Choroid plexus epithelial cell (primary cell): Measurements from ENCODE around the gene CASP2.
"Not testable (repeated sequence)": the region's sequence is repeated elsewhere in the genome, so short reads cannot be mapped to it uniquely, and the experiment has no call there.

Experiments
- DNase-seq: peaks from one replicate; pipeline ENCODE4 v3.0.0-alpha.2; 2010; ENCODE audit warnings: low read depth
- H3K4me3 ChIP-seq: 2 replicates; pipeline ENCODE4 v1.5.1; 2011; ENCODE audit warnings: low read depth, mild to moderate bottlenecking, control low read depth, low read length, moderate library complexity
- TF ChIP-seq, protein P1 (sequence below): conservative IDR thresholded peaks from 2 replicates; pipeline ENCODE4 v1.5.1; 2011; ENCODE audit warnings: low read depth, mild to moderate bottlenecking, control low read depth, inconsistent platforms, low read length, moderate library complexity

Gene CASP2

DNA sequence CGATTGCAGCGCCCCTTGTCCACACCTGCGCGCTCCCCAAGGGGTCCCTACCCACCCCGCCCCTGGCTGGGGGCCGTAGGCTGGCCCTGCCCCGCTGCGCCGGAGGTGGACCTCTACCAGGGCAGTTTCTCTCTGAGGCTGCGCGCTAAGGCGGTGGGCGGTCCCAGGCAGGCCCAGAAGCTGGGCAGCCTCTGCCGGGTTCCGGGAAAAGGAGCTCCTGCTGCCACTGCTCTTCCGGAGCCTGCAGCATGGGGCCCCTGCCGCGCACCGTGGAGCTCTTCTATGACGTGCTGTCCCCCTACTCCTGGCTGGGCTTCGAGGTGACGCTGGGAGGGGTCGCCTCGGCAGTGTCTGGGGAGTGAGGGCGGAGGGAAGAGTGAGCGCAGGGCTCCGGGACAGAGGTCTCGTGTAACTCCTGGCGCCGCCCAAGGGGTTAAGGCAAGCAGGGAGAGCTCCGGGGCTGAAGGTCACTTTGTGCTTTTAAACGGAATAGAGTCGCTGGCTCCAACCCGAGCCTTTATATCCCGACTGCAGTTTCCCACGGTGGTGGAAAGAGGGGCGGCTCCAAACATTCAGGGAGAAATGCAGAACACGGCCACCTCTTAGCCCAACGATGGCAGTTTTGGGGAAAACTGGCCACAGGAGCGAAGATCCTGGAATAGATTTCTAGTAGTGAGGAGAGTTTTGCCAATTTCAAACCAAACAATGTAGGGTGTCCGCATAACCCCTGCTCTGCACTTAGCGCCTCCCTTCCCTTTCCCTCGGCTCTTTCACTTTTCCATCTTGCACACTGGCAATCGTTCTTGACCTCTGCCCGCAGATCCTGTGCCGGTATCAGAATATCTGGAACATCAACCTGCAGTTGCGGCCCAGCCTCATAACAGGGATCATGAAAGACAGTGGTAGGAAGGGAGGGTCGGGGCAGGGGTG lies 24.6 kb upstream of the CASP2 start, which contains the start of gene GSTK1:
TSS of gene GSTK1 (plus strand) at position 176 of the 930 bp plus-strand sequence. CDS start at position 249, 73 bp downstream.
- peak; percentile 69 for DNase-seq
- peak within 1 kb of the TSS; percentile 88 for H3K4me3 ChIP-seq
- TF ChIP-seq, protein P1, sequence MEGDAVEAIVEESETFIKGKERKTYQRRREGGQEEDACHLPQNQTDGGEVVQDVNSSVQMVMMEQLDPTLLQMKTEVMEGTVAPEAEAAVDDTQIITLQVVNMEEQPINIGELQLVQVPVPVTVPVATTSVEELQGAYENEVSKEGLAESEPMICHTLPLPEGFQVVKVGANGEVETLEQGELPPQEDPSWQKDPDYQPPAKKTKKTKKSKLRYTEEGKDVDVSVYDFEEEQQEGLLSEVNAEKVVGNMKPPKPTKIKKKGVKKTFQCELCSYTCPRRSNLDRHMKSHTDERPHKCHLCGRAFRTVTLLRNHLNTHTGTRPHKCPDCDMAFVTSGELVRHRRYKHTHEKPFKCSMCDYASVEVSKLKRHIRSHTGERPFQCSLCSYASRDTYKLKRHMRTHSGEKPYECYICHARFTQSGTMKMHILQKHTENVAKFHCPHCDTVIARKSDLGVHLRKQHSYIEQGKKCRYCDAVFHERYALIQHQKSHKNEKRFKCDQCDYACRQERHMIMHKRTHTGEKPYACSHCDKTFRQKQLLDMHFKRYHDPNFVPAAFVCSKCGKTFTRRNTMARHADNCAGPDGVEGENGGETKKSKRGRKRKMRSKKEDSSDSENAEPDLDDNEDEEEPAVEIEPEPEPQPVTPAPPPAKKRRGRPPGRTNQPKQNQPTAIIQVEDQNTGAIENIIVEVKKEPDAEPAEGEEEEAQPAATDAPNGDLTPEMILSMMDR, result no peak

DNA sequence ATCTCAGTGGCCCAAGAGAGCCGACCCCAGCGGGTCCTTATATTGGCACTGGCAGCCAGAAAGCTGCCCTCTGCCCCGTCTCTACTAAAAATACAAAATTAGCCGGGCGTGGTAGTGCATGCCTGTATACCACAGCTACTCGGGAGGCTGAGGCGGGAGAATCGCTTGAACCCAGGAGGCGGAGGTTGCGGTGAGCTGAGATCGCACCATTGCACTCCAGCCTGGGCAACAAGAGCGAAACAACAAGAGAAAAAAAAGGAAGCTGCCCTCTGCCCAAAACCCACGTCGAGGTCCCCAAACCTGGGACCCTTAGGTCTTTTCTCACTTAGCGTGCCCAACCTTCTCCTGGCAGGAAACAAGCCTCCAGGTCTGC lies 24.0 kb upstream of the CASP2 start:
- DNase-seq, result not testable (repeated sequence)
- peak overlapping the region; percentile 88 for H3K4me3 ChIP-seq

DNA sequence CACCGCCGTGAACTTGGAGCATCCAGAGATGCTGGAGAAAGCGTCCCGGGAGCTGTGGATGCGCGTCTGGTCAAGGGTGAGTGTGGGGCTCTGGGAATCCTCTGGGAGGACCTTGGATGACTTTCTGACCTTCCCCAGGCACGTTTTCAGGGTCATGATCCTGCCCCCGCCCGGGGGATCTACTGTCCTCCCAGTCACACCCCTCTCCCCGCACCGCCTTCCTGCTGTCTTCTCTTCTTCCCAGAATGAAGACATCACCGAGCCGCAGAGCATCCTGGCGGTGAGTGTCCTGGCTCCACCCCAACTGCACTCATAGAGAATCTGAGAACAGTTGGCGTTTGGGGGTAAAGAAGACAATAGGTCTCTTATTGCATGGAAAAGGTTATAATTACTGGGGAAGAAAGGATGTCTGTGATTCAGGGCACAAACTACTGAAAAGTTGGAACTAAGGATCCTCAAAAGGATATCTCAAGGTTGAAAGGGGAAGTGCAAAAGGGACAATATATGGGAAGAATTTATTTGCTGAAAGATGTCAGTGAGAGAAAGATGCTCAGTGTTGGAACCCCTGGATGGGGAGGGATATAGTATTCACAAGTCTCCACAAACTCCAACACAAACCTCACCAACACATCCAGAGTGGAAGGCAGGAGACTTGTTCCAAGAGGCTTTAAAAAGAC lies 23.0 kb upstream of the CASP2 start:
- DNase-seq, result no peak
- no peak overlapping the region for H3K4me3 ChIP-seq
- TF ChIP-seq, protein P1, result no peak

- no peak for DNase-seq
- no peak overlapping the region for H3K4me3 ChIP-seq
- TF ChIP-seq, protein P1, result no peak
Observed at GRCh38 chr7:143269251-143269650, 18.9 kb upstream of the CASP2 start.

GRCh38 chr7:143271240-143271639 lies 16.9 kb upstream of the CASP2 start:
- DNase-seq, result no peak
- TF ChIP-seq, protein P1, result no peak
- no peak overlapping the region for H3K4me3 ChIP-seq

DNA sequence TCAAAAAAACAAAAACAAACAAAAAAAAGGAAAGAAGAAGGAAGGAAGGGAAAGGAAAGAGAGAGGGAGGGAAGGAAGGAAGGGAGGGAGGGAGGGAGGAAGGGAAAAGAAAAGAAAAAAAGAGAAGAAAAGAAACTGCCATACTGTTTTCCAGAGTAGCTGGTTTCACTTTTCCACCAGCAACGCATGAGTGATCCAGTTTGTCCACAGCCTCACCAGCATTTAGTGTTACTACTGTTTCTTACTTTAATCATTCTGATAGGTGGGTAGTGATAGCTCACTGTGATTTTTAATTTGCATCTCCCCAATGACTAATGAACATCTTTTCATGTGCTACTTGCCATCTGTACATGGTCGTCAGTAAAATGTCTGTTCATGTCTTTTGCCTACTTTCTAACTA lies 15.3 kb upstream of the CASP2 start:
- DNase-seq, result no peak
- TF ChIP-seq, protein P1, result no peak
- no peak overlapping the region for H3K4me3 ChIP-seq
